Stimulated activated effector memory CD8-positive, alpha-beta T cell treated with anti-CD3 and anti-CD28 coated beads, Interleukin-12 subunit alpha, Interleukin-12 subunit beta, amount 100 ng/mL, for 72 hours (primary cell): ENCODE measurements around the gene FBXO44.

Experiments used
- ATAC-seq: fragments of 150-1000 bp; cut with Tn5 transposase; 2 replicates; pipeline ENCODE4 v1.10.0; 2021
- DNase-seq, 2 donors: peaks; one replicate each; pipeline ENCODE4 v3.0.0; 2021 to 2022; ENCODE audit warnings: low spot score in 2 of 2
- H3K27ac Mint-ChIP-seq: one replicate; pipeline ENCODE4 v1.8.0; 2022; ENCODE audit warnings: mild to moderate bottlenecking, mixed read lengths
- H3K36me3 Mint-ChIP-seq: one replicate; pipeline ENCODE4 v1.8.0; 2022; ENCODE audit warnings: mild to moderate bottlenecking, mixed read lengths
- H3K4me1 Mint-ChIP-seq: one replicate; pipeline ENCODE4 v1.8.0; 2022; ENCODE audit warnings: mixed read lengths
- H3K4me3 Mint-ChIP-seq: one replicate; pipeline ENCODE4 v1.8.0; 2022; ENCODE audit warnings: mild to moderate bottlenecking, mixed read lengths
- H3K9me3 Mint-ChIP-seq: one replicate; pipeline ENCODE4 v1.8.0; 2022; ENCODE audit warnings: mixed read lengths

Gene FBXO44

DNA sequence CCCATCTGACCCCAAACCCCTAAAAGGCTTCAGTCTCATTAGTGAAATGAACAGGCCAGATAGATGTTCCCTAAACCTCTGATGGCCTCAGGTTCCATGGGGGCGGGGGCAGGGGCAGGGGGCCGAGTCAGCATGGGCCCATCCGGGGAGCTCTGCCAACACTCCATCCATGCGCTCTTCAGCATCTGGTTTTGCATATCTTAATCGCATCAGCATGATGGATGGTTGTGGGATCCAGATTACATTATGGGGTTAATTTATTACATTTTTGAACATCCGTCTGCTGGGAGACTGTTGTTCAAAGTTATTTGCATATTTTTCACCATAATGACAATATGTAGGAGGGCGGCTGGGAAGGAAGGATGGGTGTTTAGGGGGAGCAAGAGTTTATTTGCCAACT, 29.4 kb downstream of the FBXO44 start:
- ATAC-seq (no peak), DNase-seq (no peak)
- H3K4me1 Mint-ChIP-seq, result peaks cover 15% of the 10 kb centered on the region
- H3K36me3 Mint-ChIP-seq, result peaks cover 14% of the 10 kb centered on the region
- H3K4me3 Mint-ChIP-seq, result no peak overlapping the region
- no peak overlapping the region for H3K27ac Mint-ChIP-seq
- no peaks in the 10 kb centered on the region for H3K9me3 Mint-ChIP-seq

DNA sequence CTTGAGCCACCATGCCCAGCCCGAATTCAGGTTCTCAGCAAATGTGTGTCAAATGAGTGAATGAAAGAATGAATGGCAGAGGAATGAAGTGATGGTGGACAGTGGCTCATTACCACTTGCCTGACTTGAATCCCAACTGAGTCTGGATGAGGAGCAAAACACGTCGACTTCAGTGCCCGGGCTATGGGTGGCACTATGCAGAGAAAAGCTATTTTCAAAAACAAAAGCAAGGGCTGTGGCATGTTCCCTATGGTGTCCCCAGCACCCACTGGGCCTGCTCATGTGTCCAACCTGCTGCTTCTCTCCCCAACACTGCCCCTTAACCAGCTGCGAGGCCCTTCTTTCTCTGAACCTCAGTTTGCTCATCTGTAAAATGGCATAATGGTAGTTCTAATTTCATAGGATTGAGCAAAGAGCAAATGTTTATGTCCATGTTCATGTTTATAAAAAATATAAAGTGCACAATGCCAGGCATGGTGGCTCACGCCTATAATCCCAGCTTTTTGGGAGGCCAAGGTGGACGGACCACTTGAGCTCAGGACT, 30.6 kb downstream of the FBXO44 start:
- H3K36me3 Mint-ChIP-seq, result peaks cover 5% of the 10 kb centered on the region
- no peaks in the 10 kb centered on the region for H3K9me3 Mint-ChIP-seq
- ATAC-seq (no peak), DNase-seq (no peak)
- H3K27ac Mint-ChIP-seq, result no peak overlapping the region
- H3K4me3 Mint-ChIP-seq, result no peak overlapping the region
- H3K4me1 Mint-ChIP-seq, result peaks cover 10% of the 10 kb centered on the region

GRCh38 chr1:11688506-11688905, 33.8 kb downstream of the FBXO44 start:
- Mint-ChIP-seq H3K4me3 (no peak overlapping the region), H3K27ac (no peak overlapping the region), H3K36me3 (no peaks in the 10 kb centered on the region), H3K4me1 (peaks cover 32% of the 10 kb centered on the region), H3K9me3 (no peaks in the 10 kb centered on the region)
- no peak for ATAC-seq
- DNase-seq, result no peak

DNA sequence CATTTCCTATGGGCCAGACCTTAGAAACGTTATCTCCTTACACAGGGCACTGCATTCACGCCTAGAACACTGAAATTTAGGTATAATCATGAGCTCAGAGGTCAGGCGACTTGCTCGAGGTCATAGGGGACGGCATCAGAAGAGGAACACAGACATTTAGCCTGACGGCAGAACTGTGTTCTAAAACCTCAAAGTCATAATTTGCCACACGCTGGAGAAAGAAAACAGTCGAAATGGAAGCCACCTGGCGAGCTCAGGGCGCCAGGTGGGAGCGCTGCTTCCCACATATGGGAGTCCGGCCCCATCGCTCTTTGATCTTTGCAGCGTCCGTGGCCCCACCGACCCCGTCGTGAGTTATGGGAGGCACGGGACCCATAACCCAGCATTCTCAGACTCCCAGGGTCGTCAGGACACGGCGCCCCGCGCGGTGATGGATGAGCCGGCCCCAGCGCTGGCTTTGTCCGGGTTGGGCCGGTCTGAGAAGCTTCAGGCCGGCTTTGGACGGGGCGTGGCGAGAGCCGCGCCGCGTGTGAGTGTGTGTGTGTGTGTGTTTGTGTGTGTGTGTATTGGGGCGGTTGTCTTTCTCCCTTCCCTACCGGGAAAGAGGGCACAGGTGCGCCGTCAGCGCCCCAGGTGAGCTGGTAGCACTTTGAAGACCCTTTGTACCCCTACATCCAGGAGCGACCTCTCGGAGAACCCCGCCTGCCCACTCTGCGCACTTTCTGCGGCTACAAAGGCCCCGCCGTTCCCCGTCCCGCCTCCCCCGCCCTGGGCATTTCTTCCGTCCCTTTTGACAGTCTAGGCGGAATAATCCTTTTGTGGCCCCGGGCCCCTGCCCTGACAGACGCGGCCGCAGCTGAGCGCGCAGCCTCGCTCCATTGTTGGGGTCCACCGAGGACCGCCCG, 36.0 kb downstream of the FBXO44 start:
- no peaks in the 10 kb centered on the region for H3K36me3 Mint-ChIP-seq
- no peaks in the 10 kb centered on the region for H3K9me3 Mint-ChIP-seq
- peaks cover 40% of the 10 kb centered on the region for H3K4me1 Mint-ChIP-seq
- ATAC-seq (no peak), DNase-seq (no peak)
- H3K27ac Mint-ChIP-seq, result no peak overlapping the region
- H3K4me3 Mint-ChIP-seq, result peak overlapping the region; percentile 68

DNA sequence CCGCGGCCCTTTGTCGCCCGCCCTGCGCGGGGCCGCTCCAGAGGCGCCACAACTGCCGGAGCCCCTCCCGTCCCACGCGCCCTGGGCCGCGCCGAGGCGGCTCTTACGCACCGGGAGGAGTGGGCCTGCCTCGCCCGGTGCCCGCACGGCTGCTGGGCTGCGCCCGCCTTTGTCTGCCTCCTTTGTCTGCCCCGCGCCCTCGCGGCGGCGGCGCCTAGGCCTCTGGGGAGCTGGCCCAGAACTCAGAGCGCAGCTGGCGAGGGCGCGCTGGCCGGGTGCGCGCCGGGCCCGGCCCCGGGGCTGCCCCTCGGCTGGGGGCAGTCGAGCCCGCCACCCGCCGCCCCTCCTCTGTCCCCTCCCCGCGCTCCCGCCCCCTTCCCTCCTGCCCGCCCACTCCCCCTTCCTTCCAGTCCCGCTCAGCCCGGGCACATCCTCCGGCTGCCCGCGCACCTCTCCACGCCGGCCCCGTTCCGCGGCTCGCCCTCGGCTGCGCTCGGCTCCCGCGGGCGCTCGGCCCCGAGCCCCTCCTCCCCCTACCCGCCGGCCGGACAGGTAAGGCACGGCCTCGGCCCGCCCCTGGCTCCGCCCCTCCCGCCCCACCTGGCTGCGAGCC, 36.7 kb downstream of the FBXO44 start, which contains the start of gene DRAXIN:
Gene DRAXIN (plus strand): TSS at position 409 of the 613 bp plus-strand sequence. CDS start 14,549 bp downstream, outside the sequence.
- DNase-seq (no peak), ATAC-seq (peak; percentile 14)
- Mint-ChIP-seq H3K27ac (peak within 1 kb of the TSS; percentile 29), H3K4me3 (peak within 1 kb of the TSS; percentile 68), H3K9me3 (no peaks in the 10 kb centered on the region), H3K36me3 (no peaks in the 10 kb centered on the region), H3K4me1 (peaks cover 40% of the 10 kb centered on the region)

DNA sequence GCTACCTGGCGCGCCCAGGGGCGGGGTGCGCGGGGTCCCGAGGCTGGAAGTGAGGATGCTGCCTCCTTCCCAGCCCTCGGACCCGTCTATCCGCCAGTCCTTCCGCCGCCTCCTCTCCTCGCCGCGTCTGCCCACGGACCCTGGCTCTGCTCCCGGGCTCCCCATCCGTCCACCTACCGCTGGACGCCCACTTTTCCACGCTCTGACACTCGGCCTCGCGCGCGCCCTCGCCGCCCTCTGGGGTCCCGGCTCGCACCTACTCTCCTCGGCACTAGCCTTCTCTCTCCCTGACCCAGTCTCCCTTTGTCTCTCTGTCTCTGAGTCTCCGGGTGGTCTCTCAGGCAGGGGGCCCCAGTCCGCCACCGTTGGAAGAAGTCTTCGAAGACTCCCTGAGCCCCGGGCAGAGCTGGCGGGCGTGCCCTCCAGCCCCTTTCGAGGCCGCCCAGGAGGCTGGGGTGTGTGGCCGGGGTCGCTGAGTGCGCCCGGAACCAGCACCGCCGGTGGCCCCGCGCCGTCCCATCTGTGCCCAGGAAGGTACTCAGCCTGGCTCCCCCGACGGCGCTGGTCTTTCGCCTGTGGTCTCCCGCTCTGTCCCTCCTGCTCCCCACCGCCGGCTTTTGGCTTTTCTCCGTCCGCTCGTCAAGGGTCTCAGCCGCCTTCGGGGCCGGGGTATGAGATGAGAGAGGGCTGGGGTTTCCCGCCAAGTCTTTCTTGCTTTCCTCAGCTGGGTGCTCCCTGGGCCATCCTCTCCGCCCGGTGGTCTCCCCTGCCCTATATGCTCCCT, 37.4 kb downstream of the FBXO44 start:
- Mint-ChIP-seq H3K9me3 (no peaks in the 10 kb centered on the region), H3K4me3 (peak overlapping the region; percentile 58), H3K36me3 (no peaks in the 10 kb centered on the region), H3K27ac (peak overlapping the region; percentile 29), H3K4me1 (peaks cover 40% of the 10 kb centered on the region)
- DNase-seq, result no peak
- no peak for ATAC-seq

DNA sequence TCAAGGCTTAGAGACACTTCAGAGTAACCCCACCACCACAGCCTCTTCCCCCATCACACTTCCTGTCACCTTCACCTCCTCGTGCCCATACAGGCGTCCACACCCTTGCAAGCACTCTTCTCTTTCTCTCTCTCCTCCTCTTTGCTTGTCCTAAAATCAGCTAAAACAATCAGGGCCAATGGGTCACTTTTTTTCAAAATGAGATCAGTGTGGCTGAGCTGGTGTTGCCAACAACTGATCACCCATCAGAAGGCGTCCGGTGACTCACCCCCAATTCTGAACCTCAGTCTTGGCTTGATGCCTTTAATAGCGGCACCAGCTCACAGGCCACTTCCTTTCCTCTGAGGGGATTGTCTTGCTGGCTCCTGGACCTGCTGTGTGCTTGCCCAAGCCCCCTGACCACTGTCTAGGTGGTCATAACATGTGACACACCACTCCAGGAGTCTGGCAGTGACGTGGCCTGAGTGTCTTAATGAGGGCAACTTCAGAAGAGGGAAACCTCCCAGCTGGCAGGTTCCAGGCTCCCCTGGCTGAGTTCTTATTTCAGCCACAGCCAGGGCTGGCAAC, 38.4 kb downstream of the FBXO44 start:
- peak overlapping the region; percentile 32 for H3K27ac Mint-ChIP-seq

DNA sequence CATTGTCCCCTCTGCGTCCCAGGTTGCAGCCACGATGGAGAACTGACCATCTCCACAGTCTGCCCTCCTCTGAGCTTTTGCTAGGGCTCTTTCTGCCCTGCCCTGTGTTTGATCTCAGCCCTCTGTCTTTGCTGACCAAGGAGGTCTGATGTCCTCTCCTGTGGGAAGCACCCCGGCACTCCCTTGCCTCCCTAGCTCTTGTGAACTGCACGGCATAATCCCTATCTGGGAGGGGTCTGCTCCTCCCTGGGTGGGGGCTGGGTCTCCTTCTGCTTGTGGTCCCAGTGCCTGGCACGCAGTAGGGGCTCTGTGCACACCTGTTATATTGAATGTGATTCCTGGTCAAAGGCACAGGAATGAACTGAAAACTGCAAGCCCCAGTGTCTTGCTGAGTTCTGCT, 39.2 kb downstream of the FBXO44 start:
- no peak for ATAC-seq
- no peaks in the 10 kb centered on the region for H3K9me3 Mint-ChIP-seq
- H3K4me1 Mint-ChIP-seq, result peaks cover 40% of the 10 kb centered on the region
- H3K36me3 Mint-ChIP-seq, result no peaks in the 10 kb centered on the region
- no peak for DNase-seq
- H3K27ac Mint-ChIP-seq, result peak overlapping the region; percentile 32
- H3K4me3 Mint-ChIP-seq, result peak overlapping the region; percentile 58

More for the DNA sequence above, 38.4 kb downstream of the FBXO44 start:
- no peaks in the 10 kb centered on the region for H3K9me3 Mint-ChIP-seq
- H3K36me3 Mint-ChIP-seq, result no peaks in the 10 kb centered on the region
- H3K4me3 Mint-ChIP-seq, result peak overlapping the region; percentile 58
- peaks cover 40% of the 10 kb centered on the region for H3K4me1 Mint-ChIP-seq
- ATAC-seq (peak; percentile 93), DNase-seq (peak; percentile 39 to 75)

GRCh38 chr1:11695861-11696260, 41.2 kb downstream of the FBXO44 start:
- H3K4me3 Mint-ChIP-seq, result no peak overlapping the region
- H3K27ac Mint-ChIP-seq, result no peak overlapping the region
- H3K4me1 Mint-ChIP-seq, result peaks cover 27% of the 10 kb centered on the region
- no peaks in the 10 kb centered on the region for H3K36me3 Mint-ChIP-seq
- ATAC-seq (no peak), DNase-seq (no peak)
- H3K9me3 Mint-ChIP-seq, result no peaks in the 10 kb centered on the region

DNA sequence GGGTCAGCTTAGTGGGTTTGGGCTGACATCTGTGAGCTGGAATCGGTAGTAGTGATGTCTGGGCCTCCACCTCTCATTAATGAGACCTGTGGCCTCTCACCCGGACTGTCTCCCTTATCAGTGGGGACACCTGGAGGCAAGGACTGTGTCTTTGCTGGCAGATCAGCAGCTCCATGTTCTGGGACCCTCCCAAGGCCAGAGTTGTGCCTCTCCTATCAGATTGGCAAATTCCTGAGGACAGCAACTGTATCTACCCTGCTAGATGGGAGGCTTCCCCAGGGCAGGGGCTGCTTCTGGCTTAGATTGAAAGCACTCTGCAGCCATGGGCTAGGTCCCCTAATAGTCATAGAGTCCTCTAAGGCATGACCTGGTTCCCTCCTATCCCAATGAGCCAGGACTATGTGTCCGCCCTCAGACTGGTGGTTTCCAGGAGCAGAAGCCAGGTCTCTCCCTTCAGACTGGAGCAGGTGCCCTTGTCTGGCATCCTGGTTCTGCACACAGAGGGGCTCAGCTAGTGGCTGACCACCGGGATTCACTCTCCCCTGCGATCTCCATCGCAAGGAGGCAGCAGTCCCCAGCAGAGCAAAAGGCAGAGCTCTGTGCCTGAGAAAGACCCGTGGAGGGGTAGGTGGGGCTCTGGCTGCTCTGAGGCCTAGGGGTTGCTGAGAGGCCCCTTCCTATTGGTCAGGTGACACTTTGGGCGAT, 42.7 kb downstream of the FBXO44 start:
- Mint-ChIP-seq H3K4me3 (no peak overlapping the region), H3K27ac (no peak overlapping the region), H3K9me3 (no peaks in the 10 kb centered on the region), H3K4me1 (peaks cover 19% of the 10 kb centered on the region), H3K36me3 (no peaks in the 10 kb centered on the region)
- no peak for ATAC-seq
- DNase-seq, result no peak

GRCh38 chr1:11697893-11698210, 43.2 kb downstream of the FBXO44 start:
- no peak for DNase-seq
- Mint-ChIP-seq H3K4me1 (peaks cover 14% of the 10 kb centered on the region), H3K9me3 (no peaks in the 10 kb centered on the region), H3K4me3 (no peak overlapping the region), H3K27ac (no peak overlapping the region), H3K36me3 (no peaks in the 10 kb centered on the region)
- no peak for ATAC-seq

- no peak for DNase-seq
- no peak for ATAC-seq
- peaks cover 9% of the 10 kb centered on the region for H3K4me1 Mint-ChIP-seq
These were observed 46.2 kb downstream of the FBXO44 start for GRCh38 chr1:11700601-11701467.

DNA sequence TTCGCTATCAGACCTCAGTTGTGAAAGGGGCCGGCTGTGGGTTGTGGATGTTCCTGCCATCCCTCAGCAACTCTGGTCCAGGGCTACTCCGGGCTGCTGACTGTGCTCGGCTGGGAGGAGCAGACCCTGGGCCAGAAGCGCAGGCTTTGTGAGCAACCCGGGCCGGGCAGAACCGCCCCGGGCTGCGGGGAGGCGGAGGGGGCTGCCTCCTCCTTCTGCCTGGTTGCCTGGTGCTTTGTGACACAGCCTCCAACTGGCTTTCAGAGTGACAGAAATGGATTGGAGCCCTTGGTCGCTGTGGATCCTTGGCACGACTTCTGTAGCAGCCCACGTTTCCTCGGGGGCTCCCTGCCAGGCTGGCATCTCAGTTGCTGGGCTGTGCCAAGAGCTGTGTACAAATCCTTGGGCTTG, 46.9 kb downstream of the FBXO44 start:
- ATAC-seq (no peak), DNase-seq (no peak)
- Mint-ChIP-seq H3K9me3 (no peaks in the 10 kb centered on the region), H3K4me1 (peaks cover 9% of the 10 kb centered on the region), H3K4me3 (no peak overlapping the region), H3K27ac (no peak overlapping the region), H3K36me3 (no peaks in the 10 kb centered on the region)

More at GRCh38 chr1:11700601-11701467, 46.2 kb downstream of the FBXO44 start:
- Mint-ChIP-seq H3K36me3 (no peaks in the 10 kb centered on the region), H3K4me3 (no peak overlapping the region), H3K27ac (no peak overlapping the region), H3K9me3 (no peaks in the 10 kb centered on the region)
